ENCODE results near the gene C20orf204.

The C20orf204 gene

DNA sequence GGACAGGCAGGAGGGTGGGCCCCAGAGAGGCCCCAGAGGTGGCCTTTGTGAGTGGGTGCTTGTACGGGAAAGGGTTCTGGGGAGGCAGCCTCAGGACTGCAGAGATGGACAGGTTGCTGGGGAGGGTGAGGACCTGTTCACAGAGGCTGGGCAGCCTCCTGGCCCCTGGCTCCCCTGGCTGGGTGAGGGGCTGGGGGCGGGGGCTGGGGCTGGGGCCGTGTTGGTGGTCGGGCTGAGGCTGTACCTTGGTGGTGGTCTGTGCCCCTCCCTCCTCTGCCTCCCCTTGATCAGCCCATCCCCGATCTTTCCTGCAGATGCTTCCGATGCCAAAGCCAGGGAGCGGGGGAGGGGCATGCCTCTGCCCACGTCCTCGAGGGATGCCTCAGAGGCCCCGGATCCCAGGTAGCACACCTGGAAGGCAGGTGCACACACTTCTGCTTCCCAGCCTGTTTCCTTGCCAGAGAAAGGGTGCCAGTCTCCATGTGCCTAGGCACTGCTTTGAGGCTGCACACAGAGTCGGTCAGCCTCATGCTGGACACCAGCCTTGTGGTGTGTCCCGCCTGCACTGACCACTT, 31.8 kb downstream of the C20orf204 start:
- H3K9ac ChIP-seq: no peak overlapping the region
- H3K27ac ChIP-seq: no peak overlapping the region
- H3K4me2 ChIP-seq: peak overlapping the region; percentile 94; the same call in 1 of the 2 replicates
- peaks cover 38% of the 10 kb centered on the region for H3K4me1 ChIP-seq (ENCODE audit: low read depth, poor library complexity, severe bottlenecking)
- no peak overlapping the region for H3K4me3 ChIP-seq (IDR thresholded peaks at IDR 0.05; ENCODE audit: insufficient read depth, low read depth, low read length)
- no peaks in the 10 kb centered on the region for H4K20me1 ChIP-seq (ENCODE audit: insufficient read depth)
- TF ChIP-seq, protein P1, sequence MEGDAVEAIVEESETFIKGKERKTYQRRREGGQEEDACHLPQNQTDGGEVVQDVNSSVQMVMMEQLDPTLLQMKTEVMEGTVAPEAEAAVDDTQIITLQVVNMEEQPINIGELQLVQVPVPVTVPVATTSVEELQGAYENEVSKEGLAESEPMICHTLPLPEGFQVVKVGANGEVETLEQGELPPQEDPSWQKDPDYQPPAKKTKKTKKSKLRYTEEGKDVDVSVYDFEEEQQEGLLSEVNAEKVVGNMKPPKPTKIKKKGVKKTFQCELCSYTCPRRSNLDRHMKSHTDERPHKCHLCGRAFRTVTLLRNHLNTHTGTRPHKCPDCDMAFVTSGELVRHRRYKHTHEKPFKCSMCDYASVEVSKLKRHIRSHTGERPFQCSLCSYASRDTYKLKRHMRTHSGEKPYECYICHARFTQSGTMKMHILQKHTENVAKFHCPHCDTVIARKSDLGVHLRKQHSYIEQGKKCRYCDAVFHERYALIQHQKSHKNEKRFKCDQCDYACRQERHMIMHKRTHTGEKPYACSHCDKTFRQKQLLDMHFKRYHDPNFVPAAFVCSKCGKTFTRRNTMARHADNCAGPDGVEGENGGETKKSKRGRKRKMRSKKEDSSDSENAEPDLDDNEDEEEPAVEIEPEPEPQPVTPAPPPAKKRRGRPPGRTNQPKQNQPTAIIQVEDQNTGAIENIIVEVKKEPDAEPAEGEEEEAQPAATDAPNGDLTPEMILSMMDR (conservative IDR thresholded peaks at IDR 0.05; ENCODE audit: low read depth, low read length): no peak
- H3K27me3 ChIP-seq (ENCODE audit: insufficient read depth, low read depth): no peaks in the 10 kb centered on the region
- no peaks in the 10 kb centered on the region for H3K36me3 ChIP-seq (ENCODE audit: insufficient read depth)
- peaks cover 13% of the 10 kb centered on the region; the same call in 1 of the 2 replicates for H3K79me2 ChIP-seq (ENCODE audit: insufficient read depth, low read depth)
- H2AFZ ChIP-seq (ENCODE audit: low read depth): no peak overlapping the region

DNA sequence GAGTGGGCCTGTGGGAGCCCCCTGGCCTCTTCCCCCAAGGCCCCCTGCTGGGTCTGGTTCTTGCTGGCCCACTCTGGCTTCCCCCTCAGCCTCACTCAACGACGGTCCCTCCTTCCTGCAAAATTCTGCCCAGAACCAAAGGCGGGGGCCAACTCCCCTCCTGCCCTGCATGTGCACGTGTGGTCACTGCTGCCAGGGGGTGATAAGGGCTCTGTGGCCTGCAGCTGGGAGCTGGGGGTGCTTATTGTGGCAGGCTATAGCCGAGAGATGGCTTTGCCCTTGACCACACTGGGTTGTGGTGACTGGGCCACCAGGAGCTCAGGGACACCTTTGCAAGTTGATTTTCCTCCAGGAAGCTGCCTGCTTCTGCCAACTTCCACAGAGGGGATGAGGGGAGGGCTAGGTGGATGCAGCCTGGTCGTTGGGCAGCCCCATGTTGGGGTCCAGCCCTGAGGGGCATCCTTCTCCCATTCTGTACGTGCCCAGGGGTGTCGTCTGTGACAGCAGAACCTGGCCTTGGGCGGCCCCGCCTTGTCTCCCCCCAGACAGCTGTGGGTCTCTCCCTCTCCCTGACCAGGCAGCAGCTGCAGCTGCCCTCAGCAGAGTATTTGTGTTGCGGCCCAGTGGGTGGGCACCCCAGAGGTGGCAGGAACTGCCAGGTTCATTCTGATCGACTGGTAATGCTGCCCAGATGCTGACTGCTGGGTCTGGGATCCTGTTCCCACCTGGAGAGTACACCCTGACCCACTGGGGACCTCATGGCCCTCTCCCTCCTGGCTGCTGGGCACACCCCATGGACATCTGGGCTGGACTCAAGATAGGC, 32.6 kb downstream of the C20orf204 start:
- Histone ChIP-seq H3K4me1 (ENCODE audit: low read depth, poor library complexity, severe bottlenecking) (peaks cover 38% of the 10 kb centered on the region), H3K4me3 (IDR thresholded peaks at IDR 0.05; ENCODE audit: insufficient read depth, low read depth, low read length) (no peak overlapping the region), H3K79me2 (ENCODE audit: insufficient read depth, low read depth) (peaks cover 9% of the 10 kb centered on the region; the same call in 1 of the 2 replicates), H2AFZ (ENCODE audit: low read depth) (no peak overlapping the region), H3K27ac (no peak overlapping the region), H4K20me1 (ENCODE audit: insufficient read depth) (no peaks in the 10 kb centered on the region), H3K4me2 (no peak overlapping the region), H3K27me3 (ENCODE audit: insufficient read depth, low read depth) (no peaks in the 10 kb centered on the region), H3K36me3 (ENCODE audit: insufficient read depth) (no peaks in the 10 kb centered on the region), H3K9ac (no peak overlapping the region)
- TF ChIP-seq, protein P1 (conservative IDR thresholded peaks at IDR 0.05; ENCODE audit: low read depth, low read length): no peak

DNA sequence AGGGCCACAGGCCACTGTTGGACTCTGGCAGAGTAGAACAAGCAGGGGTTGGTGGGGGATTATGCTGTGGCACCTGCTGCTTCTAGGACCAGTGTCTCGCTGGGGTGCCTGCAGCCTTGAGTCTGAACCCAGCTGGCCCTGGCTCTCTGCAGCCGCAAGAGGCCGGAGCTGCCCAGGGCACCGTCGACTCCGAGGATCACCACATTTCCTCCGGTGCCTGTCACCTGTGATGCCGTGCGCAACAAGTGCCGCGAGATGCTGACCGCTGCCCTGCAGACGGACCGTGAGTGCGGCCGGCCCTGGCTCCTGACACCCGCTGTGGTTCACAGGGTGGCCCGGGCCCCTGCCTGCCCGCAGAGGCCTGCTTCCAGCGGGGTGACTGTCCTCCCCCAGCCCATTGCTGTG, 33.2 kb downstream of the C20orf204 start:
- TF ChIP-seq, protein P1 (conservative IDR thresholded peaks at IDR 0.05; ENCODE audit: low read depth, low read length): no peak
- H3K9ac ChIP-seq: no peak overlapping the region
- no peaks in the 10 kb centered on the region for H4K20me1 ChIP-seq (ENCODE audit: insufficient read depth)
- H3K27ac ChIP-seq: no peak overlapping the region
- no peak overlapping the region for H3K4me3 ChIP-seq (IDR thresholded peaks at IDR 0.05; ENCODE audit: insufficient read depth, low read depth, low read length)
- H3K79me2 ChIP-seq (ENCODE audit: insufficient read depth, low read depth): peaks cover 4% of the 10 kb centered on the region; the same call in 1 of the 2 replicates
- H2AFZ ChIP-seq (ENCODE audit: low read depth): no peak overlapping the region
- H3K4me1 ChIP-seq (ENCODE audit: low read depth, poor library complexity, severe bottlenecking): peaks cover 32% of the 10 kb centered on the region
- no peaks in the 10 kb centered on the region for H3K27me3 ChIP-seq (ENCODE audit: insufficient read depth, low read depth)
- H3K36me3 ChIP-seq (ENCODE audit: insufficient read depth): no peaks in the 10 kb centered on the region
- no peak overlapping the region for H3K4me2 ChIP-seq

DNA sequence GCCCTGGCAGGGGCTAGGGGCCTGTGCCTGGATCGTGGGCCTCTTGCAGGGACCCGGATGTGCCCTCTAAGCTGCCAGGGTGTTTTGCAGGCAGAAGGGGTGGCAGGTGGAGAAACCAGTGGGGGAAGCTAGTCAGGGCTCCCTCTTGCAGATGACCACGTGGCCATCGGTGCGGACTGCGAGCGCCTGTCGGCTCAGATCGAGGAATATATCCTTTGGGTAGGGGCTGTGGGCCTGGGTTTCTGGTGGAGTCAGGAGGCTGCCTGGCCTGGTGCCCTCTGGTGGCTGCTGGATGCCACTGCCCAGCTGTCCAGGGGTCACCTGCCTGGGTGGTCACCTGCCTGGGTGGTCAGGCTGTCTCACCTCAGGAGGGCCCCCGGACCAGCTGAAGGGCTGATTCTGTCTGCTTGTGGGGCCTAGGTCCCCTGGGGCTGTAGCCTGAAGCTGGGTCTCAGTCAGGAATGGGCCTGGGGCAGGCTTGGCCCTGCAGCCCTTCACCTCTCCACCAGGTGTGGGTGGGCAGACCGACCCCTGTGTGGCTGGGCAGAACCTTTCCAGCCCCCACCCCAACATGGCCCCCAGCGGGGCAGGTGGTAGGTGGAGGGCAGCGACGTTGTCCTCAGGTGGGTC, 33.7 kb downstream of the C20orf204 start:
- Histone ChIP-seq H3K9ac (no peak overlapping the region), H4K20me1 (ENCODE audit: insufficient read depth) (no peaks in the 10 kb centered on the region), H3K4me1 (ENCODE audit: low read depth, poor library complexity, severe bottlenecking) (peaks cover 27% of the 10 kb centered on the region)

More for the DNA sequence above, 33.7 kb downstream of the C20orf204 start:
- Histone ChIP-seq H3K4me2 (no peak overlapping the region), H2AFZ (ENCODE audit: low read depth) (no peak overlapping the region), H3K79me2 (ENCODE audit: insufficient read depth, low read depth) (no peaks in the 10 kb centered on the region), H3K36me3 (ENCODE audit: insufficient read depth) (no peaks in the 10 kb centered on the region), H3K27ac (no peak overlapping the region), H3K4me3 (IDR thresholded peaks at IDR 0.05; ENCODE audit: insufficient read depth, low read depth, low read length) (no peak overlapping the region), H3K27me3 (ENCODE audit: insufficient read depth, low read depth) (no peaks in the 10 kb centered on the region)
- TF ChIP-seq, protein P1 (conservative IDR thresholded peaks at IDR 0.05; ENCODE audit: low read depth, low read length): peak; percentile 86
